ENCODE data around the gene TTC28. TPM values are rescaled to one million over a fixed set of nuclear protein-coding genes. Genes with fewer than 3 reads are reported as not detected.

Gene TTC28
- total RNA-seq, 1 donor from 2014 or later: 13.5 TPM

GRCh38 chr22:28410050-28410816 is 269.4 kb downstream of the TTC28 start:
- TF ChIP-seq, protein P1, sequence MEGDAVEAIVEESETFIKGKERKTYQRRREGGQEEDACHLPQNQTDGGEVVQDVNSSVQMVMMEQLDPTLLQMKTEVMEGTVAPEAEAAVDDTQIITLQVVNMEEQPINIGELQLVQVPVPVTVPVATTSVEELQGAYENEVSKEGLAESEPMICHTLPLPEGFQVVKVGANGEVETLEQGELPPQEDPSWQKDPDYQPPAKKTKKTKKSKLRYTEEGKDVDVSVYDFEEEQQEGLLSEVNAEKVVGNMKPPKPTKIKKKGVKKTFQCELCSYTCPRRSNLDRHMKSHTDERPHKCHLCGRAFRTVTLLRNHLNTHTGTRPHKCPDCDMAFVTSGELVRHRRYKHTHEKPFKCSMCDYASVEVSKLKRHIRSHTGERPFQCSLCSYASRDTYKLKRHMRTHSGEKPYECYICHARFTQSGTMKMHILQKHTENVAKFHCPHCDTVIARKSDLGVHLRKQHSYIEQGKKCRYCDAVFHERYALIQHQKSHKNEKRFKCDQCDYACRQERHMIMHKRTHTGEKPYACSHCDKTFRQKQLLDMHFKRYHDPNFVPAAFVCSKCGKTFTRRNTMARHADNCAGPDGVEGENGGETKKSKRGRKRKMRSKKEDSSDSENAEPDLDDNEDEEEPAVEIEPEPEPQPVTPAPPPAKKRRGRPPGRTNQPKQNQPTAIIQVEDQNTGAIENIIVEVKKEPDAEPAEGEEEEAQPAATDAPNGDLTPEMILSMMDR (IDR thresholded peaks at IDR 0.05; ENCODE audit: insufficient read depth, low read length, poor library complexity, severe bottlenecking): no peak
- Histone ChIP-seq H3K36me3 (ENCODE audit: control insufficient read depth, insufficient read depth, low read length) (no peaks in the 10 kb centered on the region), H3K4me3 (ENCODE audit: low read depth, low read length) (no peak overlapping the region), H3K27me3 (ENCODE audit: control insufficient read depth, insufficient read depth, low read length) (no peaks in the 10 kb centered on the region)
- no peak for DNase-seq (ENCODE audit: low read depth)

DNA sequence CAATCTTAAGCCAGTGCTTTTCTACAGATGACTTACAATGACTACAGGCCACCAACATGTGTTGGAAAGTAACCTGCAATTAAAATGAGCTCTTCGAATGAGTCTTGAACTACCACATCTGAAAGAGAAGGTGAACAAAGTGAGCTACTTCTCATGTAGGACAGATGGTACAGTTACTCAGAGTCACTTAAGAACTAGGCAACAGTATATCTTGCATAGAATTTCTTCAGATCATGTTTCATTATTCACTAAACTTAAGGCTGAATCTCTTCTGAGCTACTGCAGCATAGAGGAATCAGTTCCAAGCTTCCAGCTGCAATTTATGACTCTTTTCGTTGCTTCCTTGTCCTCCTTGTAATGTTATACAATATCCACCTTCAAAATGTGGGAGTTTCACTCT is 270.9 kb downstream of the TTC28 start:
- no peak for DNase-seq (ENCODE audit: low read depth)
- Histone ChIP-seq H3K36me3 (ENCODE audit: control insufficient read depth, insufficient read depth, low read length) (no peaks in the 10 kb centered on the region), H3K27me3 (ENCODE audit: control insufficient read depth, insufficient read depth, low read length) (no peaks in the 10 kb centered on the region), H3K4me3 (ENCODE audit: low read depth, low read length) (no peak overlapping the region)
- TF ChIP-seq, protein P1 (IDR thresholded peaks at IDR 0.05; ENCODE audit: insufficient read depth, low read length, poor library complexity, severe bottlenecking): no peak

GRCh38 chr22:28407645-28408044 is 272.0 kb downstream of the TTC28 start:
- TF ChIP-seq, protein P1 (IDR thresholded peaks at IDR 0.05; ENCODE audit: insufficient read depth, low read length, poor library complexity, severe bottlenecking): no peak
- H3K36me3 ChIP-seq (ENCODE audit: control insufficient read depth, insufficient read depth, low read length): no peaks in the 10 kb centered on the region

DNA sequence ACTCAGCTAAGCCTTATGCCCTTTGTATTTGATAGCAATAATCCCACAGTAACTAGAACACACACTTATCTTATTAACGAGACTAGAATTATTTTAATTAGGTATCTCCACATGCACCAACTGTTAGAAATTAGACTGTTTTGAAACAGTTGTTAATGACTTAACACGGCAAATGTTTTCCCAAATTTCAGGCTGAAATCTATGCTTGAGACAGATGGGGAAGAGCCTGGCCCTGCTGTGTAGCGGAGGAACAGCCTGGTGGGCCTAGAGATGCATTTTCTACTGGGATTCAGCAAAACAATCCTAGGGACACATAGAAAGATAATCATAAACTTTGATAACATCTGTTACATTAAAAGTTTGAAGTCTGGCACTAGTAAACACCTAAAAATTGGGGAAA is 273.4 kb downstream of the TTC28 start:
- H3K4me3 ChIP-seq (ENCODE audit: low read depth, low read length): no peak overlapping the region
- no peaks in the 10 kb centered on the region for H3K27me3 ChIP-seq (ENCODE audit: control insufficient read depth, insufficient read depth, low read length)
- TF ChIP-seq, protein P1 (IDR thresholded peaks at IDR 0.05; ENCODE audit: insufficient read depth, low read length, poor library complexity, severe bottlenecking): no peak
- no peaks in the 10 kb centered on the region for H3K36me3 ChIP-seq (ENCODE audit: control insufficient read depth, insufficient read depth, low read length)
- no peak for DNase-seq (ENCODE audit: low read depth)

More at GRCh38 chr22:28407645-28408044, 272.0 kb downstream of the TTC28 start:
- Histone ChIP-seq H3K4me3 (ENCODE audit: low read depth, low read length) (no peak overlapping the region), H3K27me3 (ENCODE audit: control insufficient read depth, insufficient read depth, low read length) (no peaks in the 10 kb centered on the region)
- no peak for DNase-seq (ENCODE audit: low read depth)

DNA sequence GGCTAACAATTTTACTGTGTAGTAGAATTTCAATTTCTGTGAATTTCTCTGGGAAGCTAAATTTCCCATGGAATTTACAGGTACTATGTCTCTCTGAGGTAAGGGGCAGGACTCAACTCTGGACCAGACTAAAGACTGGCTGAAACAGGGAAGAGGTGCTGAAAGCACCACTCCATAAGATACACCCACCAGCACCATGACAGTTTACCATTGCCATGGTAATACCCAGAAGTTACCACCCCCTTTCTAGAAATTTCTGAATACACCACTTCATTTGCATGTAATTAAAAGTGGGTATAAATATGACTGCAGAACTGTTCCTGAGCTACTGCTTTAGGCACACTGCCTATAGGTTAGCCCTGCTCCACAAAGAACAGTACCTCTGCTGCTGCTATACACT is 274.1 kb downstream of the TTC28 start:
- no peaks in the 10 kb centered on the region for H3K36me3 ChIP-seq (ENCODE audit: control insufficient read depth, insufficient read depth, low read length)
- TF ChIP-seq, protein P1 (IDR thresholded peaks at IDR 0.05; ENCODE audit: insufficient read depth, low read length, poor library complexity, severe bottlenecking): no peak
- no peak for DNase-seq (ENCODE audit: low read depth)
- no peak overlapping the region for H3K4me3 ChIP-seq (ENCODE audit: low read depth, low read length)
- H3K27me3 ChIP-seq (ENCODE audit: control insufficient read depth, insufficient read depth, low read length): no peaks in the 10 kb centered on the region

GRCh38 chr22:28402539-28402938 is 277.1 kb downstream of the TTC28 start:
- TF ChIP-seq, protein P1 (IDR thresholded peaks at IDR 0.05; ENCODE audit: insufficient read depth, low read length, poor library complexity, severe bottlenecking): no peak
- Histone ChIP-seq H3K27me3 (ENCODE audit: control insufficient read depth, insufficient read depth, low read length) (no peaks in the 10 kb centered on the region), H3K36me3 (ENCODE audit: control insufficient read depth, insufficient read depth, low read length) (no peaks in the 10 kb centered on the region), H3K4me3 (ENCODE audit: low read depth, low read length) (no peak overlapping the region)
- no peak for DNase-seq (ENCODE audit: low read depth)
